ENCODE results near the gene APBA2.

Gene APBA2

DNA sequence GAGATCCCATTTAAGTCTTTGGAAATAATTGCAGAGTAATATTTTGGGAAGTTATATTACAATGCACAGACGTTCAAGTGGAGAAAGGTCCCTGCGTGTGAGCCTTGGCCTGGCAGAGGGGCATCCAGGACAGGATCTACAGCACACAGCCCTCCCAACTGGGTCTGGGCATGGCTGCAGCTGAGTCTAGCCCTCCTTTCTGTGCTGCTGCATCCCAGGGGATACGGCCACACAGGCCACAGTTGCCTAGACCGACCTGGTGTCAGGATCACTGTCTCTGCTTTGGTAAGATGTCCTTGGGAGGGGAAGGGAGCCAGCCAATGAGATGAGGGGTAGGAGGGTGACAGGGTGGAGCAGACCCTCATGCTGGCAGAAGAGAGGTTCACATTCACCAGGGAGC lies 46.1 kb downstream of the APBA2 start:
- Histone ChIP-seq H3K4me3 (ENCODE audit: low read length) (no peak overlapping the region), H4K20me1 (ENCODE audit: insufficient read depth, low read length) (no peaks in the 10 kb centered on the region), H3K27me3 (replicated peaks; ENCODE audit: insufficient read depth, low read length) (no peaks in the 10 kb centered on the region), H3K4me2 (ENCODE audit: low read depth, low read length) (no peak overlapping the region), H3K9me3 (replicated peaks; ENCODE audit: insufficient read depth, low read length) (no peaks in the 10 kb centered on the region), H3K79me2 (ENCODE audit: low read length) (peaks cover 6% of the 10 kb centered on the region; the same call in 1 of the 2 replicates), H3K4me1 (ENCODE audit: low read length) (no peaks in the 10 kb centered on the region), H3K9me2 (replicated peaks; ENCODE audit: insufficient read depth, low read length) (no peaks in the 10 kb centered on the region), H3K36me3 (replicated peaks; ENCODE audit: insufficient read depth, low read length) (no peaks in the 10 kb centered on the region), H2AFZ (ENCODE audit: low read length) (no peak overlapping the region), H3F3A (ENCODE audit: insufficient read depth, low read length) (no peaks in the 10 kb centered on the region), H3K27ac (ENCODE audit: low read length) (no peak overlapping the region), H3K9ac (ENCODE audit: low read length) (no peak overlapping the region)
- TF ChIP-seq EZH2phosphoT487 (IDR thresholded peaks at IDR 0.05; ENCODE audit: low read length) (no peak), EZH2 (optimal IDR thresholded peaks at IDR 0.05; ENCODE audit: low read depth, low read length) (no peak)
- TF ChIP-seq, protein P1, sequence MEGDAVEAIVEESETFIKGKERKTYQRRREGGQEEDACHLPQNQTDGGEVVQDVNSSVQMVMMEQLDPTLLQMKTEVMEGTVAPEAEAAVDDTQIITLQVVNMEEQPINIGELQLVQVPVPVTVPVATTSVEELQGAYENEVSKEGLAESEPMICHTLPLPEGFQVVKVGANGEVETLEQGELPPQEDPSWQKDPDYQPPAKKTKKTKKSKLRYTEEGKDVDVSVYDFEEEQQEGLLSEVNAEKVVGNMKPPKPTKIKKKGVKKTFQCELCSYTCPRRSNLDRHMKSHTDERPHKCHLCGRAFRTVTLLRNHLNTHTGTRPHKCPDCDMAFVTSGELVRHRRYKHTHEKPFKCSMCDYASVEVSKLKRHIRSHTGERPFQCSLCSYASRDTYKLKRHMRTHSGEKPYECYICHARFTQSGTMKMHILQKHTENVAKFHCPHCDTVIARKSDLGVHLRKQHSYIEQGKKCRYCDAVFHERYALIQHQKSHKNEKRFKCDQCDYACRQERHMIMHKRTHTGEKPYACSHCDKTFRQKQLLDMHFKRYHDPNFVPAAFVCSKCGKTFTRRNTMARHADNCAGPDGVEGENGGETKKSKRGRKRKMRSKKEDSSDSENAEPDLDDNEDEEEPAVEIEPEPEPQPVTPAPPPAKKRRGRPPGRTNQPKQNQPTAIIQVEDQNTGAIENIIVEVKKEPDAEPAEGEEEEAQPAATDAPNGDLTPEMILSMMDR (IDR thresholded peaks at IDR 0.05; ENCODE audit: low read length): no peak
- no peak for DNase-seq

DNA sequence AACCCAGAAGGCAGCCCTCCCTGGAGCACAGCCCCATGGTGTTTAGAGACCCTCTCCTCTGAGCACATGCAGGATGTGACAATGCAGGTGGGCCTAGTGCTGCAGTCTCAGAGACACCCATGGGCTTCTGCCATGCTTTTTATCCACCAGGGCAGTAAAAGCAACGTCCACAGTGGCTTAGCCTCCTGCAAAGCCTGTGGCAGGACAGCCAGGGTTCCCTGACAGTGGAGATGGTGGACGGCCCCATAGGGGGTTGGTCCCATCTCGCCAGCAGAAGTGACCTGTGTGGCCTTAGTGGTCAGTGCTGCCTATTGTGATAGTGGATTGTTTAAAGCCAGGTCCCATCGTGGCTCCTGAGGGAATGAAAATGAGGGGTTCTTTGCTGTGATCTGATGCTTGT lies 46.6 kb downstream of the APBA2 start:
- Histone ChIP-seq H3K4me2 (ENCODE audit: low read depth, low read length) (no peak overlapping the region), H3K27me3 (replicated peaks; ENCODE audit: insufficient read depth, low read length) (no peaks in the 10 kb centered on the region), H3K4me3 (ENCODE audit: low read length) (no peak overlapping the region), H4K20me1 (ENCODE audit: insufficient read depth, low read length) (no peaks in the 10 kb centered on the region), H3K9me3 (replicated peaks; ENCODE audit: insufficient read depth, low read length) (no peaks in the 10 kb centered on the region), H3K9ac (ENCODE audit: low read length) (no peak overlapping the region), H2AFZ (ENCODE audit: low read length) (no peak overlapping the region), H3K79me2 (ENCODE audit: low read length) (peaks cover 6% of the 10 kb centered on the region; the same call in 1 of the 2 replicates), H3K36me3 (replicated peaks; ENCODE audit: insufficient read depth, low read length) (no peaks in the 10 kb centered on the region), H3F3A (ENCODE audit: insufficient read depth, low read length) (no peaks in the 10 kb centered on the region), H3K4me1 (ENCODE audit: low read length) (no peaks in the 10 kb centered on the region), H3K27ac (ENCODE audit: low read length) (no peak overlapping the region), H3K9me2 (replicated peaks; ENCODE audit: insufficient read depth, low read length) (no peaks in the 10 kb centered on the region)
- TF ChIP-seq EZH2 (optimal IDR thresholded peaks at IDR 0.05; ENCODE audit: low read depth, low read length) (no peak), EZH2phosphoT487 (IDR thresholded peaks at IDR 0.05; ENCODE audit: low read length) (no peak)
- TF ChIP-seq, protein P1 (IDR thresholded peaks at IDR 0.05; ENCODE audit: low read length): no peak
- DNase-seq: no peak

DNA sequence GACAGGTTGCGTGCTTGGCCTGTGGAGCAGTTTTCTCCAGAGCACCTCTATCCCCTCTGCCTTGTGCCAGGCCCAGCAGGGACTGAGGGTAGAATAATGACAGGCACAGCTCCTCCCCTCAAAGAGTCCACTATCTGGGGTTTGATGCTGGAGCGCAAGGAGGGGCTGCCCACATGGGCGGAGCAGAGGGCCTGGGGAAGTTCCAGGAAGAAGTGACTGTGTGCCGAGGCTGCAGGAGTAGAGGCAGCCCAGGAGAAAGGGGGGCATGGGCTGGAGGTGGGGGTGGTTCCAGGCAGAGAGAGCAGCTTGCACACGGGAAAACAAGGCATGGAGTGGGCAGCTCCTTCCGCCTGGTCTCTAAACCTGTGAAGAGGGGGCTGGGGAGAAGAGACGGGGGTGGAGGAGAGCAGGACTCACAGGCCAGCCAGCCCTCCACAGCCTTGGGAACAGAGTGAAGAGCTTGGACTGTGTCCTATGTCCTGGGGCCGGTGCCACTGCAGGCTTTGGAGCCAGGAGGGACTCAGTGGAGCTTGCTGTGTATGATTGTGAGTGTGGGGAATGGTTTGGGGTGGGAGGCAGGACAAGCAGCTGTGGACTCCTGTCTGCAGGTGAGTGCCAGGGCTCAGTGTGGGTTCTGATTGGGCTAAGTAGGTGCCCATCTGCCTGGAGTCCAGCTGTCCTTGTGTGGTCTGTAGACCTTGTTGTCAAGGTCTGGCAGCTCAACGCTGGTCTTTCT lies 48.1 kb downstream of the APBA2 start:
- Histone ChIP-seq H4K20me1 (ENCODE audit: insufficient read depth, low read length) (no peaks in the 10 kb centered on the region), H3K4me3 (ENCODE audit: low read length) (no peak overlapping the region), H3K27ac (ENCODE audit: low read length) (no peak overlapping the region), H3K79me2 (ENCODE audit: low read length) (no peaks in the 10 kb centered on the region), H3K36me3 (replicated peaks; ENCODE audit: insufficient read depth, low read length) (no peaks in the 10 kb centered on the region), H3K9me3 (replicated peaks; ENCODE audit: insufficient read depth, low read length) (no peaks in the 10 kb centered on the region), H3F3A (ENCODE audit: insufficient read depth, low read length) (no peaks in the 10 kb centered on the region), H3K9me2 (replicated peaks; ENCODE audit: insufficient read depth, low read length) (no peaks in the 10 kb centered on the region), H3K4me2 (ENCODE audit: low read depth, low read length) (no peak overlapping the region), H3K27me3 (replicated peaks; ENCODE audit: insufficient read depth, low read length) (no peaks in the 10 kb centered on the region), H3K9ac (ENCODE audit: low read length) (no peak overlapping the region), H2AFZ (ENCODE audit: low read length) (no peak overlapping the region), H3K4me1 (ENCODE audit: low read length) (0 out of 2 replicates have a peak, but pooled peaks cover 3% of the 10 kb centered on the region)
- TF ChIP-seq EZH2phosphoT487 (IDR thresholded peaks at IDR 0.05; ENCODE audit: low read length) (no peak), EZH2 (optimal IDR thresholded peaks at IDR 0.05; ENCODE audit: low read depth, low read length) (no peak)
- TF ChIP-seq, protein P1 (IDR thresholded peaks at IDR 0.05; ENCODE audit: low read length): no peak
- DNase-seq: no peak

Measured in MM.1S (cell line).